GM12875 (cell line): Measurements from ENCODE around the gene LYSMD1.
"Not testable (repeated sequence)": the region's sequence is repeated elsewhere in the genome, so short reads cannot be mapped to it uniquely, and the experiment has no call there.

ENCODE experiments used
- H3K4me3 ChIP-seq: one replicate; pipeline ENCODE4 v1.5.1; 2011; ENCODE audit warnings: low read depth, low read length, control low read depth
- CTCF ChIP-seq: IDR thresholded peaks from 2 replicates; pipeline ENCODE4 v1.5.1; 2011; ENCODE audit warnings: low read depth, mild to moderate bottlenecking, control low read depth, inconsistent platforms, low read length, moderate library complexity, borderline replicate concordance; ENCODE audit not compliant: insufficient read depth

Gene LYSMD1

DNA sequence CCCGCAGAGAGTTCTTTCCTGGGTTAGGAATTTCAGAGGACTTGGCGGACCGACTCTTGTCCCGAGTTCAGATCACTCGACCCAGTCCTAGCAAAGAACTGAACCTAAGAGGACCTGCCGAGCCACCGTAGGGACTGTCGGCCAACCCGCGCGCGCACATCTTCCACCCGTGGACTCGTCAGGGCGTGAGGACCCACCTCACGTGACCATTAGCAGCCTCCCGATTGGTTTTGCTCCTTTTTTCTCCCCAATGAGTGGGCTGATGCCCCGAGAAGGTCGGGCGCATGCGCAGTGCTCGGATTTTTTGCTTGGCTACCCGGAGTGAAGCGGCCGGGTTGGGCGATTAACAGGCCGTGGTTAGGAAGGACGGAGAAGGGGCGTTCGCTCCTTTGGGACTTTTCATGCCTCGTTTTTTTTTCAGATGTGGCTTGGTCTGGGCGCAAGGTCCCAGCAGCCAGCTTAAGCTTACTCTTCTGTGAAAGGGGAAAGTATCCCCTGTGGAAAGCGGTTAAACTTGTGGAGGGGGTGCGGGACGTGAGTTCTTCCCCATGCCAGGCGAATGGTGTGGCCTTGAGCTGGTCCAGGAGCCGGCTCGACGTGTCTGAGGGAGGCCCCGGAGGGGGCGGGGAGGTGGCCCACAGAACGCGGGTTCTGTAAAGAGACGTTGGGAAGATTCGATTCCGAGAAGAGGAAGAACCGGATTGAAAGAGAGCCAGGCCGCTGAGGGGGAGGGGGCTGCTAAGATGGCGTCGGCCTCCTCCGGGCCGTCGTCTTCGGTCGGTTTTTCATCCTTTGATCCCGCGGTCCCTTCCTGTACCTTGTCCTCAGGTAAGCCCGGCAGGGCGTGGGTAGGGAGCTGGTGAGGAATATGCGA, 32.8 kb upstream of the LYSMD1 start, which contains the start of gene PIP5K1A:
TSS of gene PIP5K1A (plus strand) at position 299 of the 874 bp plus-strand sequence. CDS start at position 744, 445 bp downstream.
- H3K4me3 ChIP-seq = peak within 1 kb of the TSS; percentile 78
- TF ChIP-seq CTCF = no peak

- no peak for TF ChIP-seq CTCF
These were observed 32.2 kb upstream of the LYSMD1 start for GRCh38 chr1:151197863-151198253.

GRCh38 chr1:151196292-151196800, 30.6 kb upstream of the LYSMD1 start:
- H3K4me3 ChIP-seq = no peak overlapping the region
- TF ChIP-seq CTCF = peak; percentile 31; the same call in 1 of the 2 replicates

More at GRCh38 chr1:151197863-151198253, 32.2 kb upstream of the LYSMD1 start:
- H3K4me3 ChIP-seq = peak overlapping the region; percentile 78

DNA sequence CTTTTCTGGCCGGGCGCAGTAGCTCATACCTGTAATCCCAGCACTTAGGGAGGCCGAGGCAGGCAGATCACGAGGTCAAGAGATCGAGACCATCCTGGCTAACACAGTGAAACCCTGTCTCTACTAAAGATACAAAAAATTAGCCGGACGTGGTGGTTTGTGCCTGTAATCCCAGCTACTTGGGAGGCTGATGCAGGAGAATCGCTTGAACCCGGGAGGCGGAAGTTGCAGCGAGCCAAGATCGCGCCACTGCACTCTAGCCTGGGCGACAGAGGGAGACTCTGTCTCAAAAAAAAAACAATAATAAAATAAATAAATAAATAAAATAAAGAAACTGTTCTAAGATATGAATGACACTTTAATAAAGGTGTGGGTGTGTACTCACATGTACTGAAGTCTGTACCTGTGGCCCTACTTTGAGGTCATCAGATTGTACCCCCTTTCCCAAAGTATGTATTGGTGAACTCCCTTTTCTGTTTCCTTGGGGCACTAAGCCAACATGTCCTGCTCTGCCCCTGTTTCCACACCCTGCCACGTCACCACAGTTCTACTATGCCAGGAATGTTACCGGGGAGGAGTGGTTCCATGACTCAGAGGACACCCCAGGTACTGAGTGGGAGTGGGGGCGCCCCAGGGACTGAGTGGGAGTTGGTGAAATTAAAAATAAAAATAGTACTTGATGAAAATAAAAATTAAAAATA, 29.3 kb upstream of the LYSMD1 start:
- H3K4me3 ChIP-seq = not testable (repeated sequence)

GRCh38 chr1:151193856-151194255, 28.2 kb upstream of the LYSMD1 start:
- no peak overlapping the region for H3K4me3 ChIP-seq
- TF ChIP-seq CTCF = no peak

- TF ChIP-seq CTCF = no peak
- H3K4me3 ChIP-seq = no peak overlapping the region
These were observed 27.6 kb upstream of the LYSMD1 start for GRCh38 chr1:151193304-151193703.

DNA sequence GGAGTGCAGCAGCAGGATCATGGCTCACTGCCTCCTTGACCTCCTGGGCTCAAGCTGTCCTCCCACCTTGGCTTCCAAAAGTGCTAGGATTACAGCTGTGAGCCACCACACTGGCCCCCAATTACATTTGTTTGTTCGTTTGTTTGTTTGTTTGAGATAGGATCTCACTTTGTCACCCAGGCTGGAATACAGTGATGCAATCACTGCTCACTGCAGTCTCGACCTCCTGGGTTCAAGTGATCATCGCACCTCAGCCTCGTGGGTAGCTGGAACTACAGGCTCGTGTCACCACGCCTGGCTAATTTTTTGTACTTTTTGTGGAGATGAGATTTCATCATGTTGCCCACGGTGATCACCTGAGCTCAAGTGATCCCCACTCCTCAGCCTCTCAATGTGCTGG, 26.3 kb upstream of the LYSMD1 start:
- TF ChIP-seq CTCF = no peak
- no peak overlapping the region for H3K4me3 ChIP-seq
